ENCODE data around the gene MMP28.
A peak's percentile ranks its signal among the peaks of the same experiment; 100 is the strongest.

The MMP28 gene

DNA sequence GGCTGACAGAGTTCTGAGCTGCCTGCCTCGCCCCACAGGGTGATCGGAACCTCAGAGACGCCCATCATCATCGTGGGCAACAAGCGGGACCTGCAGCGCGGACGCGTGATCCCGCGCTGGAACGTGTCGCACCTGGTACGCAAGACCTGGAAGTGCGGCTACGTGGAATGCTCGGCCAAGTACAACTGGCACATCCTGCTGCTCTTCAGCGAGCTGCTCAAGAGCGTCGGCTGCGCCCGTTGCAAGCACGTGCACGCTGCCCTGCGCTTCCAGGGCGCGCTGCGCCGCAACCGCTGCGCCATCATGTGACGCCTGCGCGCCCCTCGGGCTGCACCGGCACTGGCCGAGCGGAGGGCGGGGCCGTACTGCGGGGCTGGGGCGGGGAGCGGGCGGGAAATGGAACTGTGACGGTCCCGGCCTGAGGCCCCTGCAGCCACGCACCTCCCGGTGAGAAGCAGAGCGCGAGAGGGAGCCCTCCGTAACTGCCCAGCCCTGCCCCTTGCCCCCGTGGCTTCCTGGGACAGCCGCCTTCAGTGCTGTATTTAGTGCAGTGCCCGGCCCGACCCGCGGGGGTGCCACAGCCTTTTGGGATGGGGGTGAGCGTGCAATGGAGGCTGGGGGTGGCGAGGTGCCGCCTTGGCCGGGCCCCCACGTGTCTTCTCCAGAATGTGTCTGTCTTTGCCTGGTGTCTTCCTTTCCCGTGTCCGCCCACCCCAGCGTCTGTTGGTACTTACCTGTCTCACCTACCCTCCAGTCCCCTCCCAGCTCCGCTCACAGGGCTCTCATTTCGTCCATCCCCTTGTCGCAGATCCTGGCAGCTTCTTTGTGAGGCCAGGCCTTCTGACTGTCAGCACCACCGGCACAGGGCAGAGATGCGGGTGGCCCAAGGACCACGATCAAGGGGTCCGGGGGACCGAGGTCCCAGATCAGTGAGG is 54.2 kb downstream of the MMP28 start:
- no peak for DNase-seq

GRCh38 chr17:35740216-35740615 is 55.2 kb downstream of the MMP28 start:
- no peak for DNase-seq

GRCh38 chr17:35738519-35739133 is 56.8 kb downstream of the MMP28 start:
- no peak for DNase-seq

DNA sequence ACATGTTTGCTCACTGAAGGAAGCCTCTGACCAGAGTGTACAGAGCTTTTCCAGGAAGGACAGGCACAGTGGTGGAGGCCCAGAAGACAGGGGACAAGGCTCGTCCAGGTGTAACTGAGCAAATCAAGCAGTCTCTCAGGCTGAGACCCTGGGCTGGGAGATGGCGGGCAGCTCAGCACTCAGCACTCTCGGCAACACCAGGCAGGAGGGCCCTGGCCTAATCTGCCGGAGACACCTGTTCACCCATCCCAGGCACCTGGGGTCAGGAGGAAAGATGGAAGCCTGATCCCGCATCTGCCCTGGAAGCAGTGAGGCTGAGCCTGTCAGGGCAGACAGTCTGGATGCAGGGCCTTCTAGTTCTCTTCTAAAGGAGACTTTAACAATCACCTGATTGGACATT is 59.2 kb downstream of the MMP28 start:
- DNase-seq, result no peak

DNA sequence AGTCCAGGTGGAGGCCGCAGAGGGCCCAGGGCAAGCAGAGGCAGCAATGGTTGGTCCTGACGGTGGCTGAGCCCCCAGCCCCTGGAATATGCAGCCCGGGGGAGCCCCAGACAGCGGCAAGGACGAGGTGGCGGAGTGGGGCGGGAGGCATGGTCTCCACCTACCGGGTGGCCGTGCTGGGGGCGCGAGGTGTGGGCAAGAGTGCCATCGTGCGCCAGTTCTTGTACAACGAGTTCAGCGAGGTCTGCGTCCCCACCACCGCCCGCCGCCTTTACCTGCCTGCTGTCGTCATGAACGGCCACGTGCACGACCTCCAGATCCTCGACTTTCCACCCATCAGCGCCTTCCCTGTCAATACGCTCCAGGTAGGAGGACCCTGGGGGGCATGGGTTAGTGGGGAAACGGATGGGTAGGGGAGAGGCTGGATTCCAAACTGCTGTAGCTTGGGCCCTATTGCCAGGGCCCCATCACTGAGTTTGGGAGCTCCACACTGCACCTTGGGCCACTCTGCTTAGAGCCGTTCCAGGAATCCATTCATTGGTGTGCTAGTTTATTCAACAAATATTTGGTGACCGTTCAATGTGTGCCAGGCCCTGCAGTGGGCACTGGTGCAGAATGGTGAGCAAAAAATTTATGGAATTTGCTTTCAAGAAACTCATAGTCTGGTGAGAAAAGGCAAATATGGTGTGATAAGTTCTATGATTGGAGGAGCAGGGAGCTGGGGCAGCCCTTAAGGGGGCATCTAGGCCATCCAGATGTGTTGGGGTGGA is 60.2 kb downstream of the MMP28 start:
- DNase-seq, result no peak

DNA sequence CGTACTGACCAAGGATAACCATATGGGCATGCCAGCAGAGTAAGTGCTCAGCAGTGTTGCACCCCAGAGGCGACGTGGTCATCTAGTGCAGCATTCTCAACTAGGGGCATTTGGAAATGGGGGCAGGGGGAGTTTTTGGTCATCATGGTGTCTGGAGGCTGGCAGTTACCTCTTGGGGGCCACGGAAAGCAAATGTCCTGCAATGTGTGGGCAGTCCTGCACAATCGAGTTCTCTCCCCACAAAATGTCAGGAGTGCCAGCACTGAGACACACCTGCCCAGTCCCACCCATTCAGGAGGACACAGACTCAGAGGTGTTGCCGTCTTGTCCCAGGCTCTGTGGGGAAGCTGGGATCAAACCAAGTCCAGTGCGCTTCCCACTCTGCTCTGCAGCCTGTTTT is 61.0 kb downstream of the MMP28 start:
- no peak for DNase-seq

DNA sequence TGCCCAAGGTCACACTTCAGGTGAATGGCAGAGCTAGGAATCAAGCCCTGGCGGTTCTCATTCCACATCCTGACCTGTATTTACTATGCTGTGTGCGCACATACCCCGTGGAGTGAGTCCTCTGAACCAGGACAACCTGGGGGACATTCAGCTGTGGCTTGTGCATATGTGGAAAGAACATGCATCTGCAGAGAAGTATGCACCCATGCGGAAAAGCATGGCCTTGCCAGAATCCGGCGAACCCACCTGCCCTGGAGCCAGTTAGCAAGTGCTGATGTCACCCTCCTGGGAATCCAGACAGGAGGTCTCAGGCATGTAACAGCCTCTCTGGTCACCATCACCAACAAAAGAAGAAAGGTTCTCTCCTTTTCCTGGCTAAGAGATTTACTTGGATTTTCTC is 62.1 kb downstream of the MMP28 start:
- no peak for DNase-seq

- no peak for DNase-seq
Observed at GRCh38 chr17:35732806-35733136, 62.7 kb downstream of the MMP28 start.

DNA sequence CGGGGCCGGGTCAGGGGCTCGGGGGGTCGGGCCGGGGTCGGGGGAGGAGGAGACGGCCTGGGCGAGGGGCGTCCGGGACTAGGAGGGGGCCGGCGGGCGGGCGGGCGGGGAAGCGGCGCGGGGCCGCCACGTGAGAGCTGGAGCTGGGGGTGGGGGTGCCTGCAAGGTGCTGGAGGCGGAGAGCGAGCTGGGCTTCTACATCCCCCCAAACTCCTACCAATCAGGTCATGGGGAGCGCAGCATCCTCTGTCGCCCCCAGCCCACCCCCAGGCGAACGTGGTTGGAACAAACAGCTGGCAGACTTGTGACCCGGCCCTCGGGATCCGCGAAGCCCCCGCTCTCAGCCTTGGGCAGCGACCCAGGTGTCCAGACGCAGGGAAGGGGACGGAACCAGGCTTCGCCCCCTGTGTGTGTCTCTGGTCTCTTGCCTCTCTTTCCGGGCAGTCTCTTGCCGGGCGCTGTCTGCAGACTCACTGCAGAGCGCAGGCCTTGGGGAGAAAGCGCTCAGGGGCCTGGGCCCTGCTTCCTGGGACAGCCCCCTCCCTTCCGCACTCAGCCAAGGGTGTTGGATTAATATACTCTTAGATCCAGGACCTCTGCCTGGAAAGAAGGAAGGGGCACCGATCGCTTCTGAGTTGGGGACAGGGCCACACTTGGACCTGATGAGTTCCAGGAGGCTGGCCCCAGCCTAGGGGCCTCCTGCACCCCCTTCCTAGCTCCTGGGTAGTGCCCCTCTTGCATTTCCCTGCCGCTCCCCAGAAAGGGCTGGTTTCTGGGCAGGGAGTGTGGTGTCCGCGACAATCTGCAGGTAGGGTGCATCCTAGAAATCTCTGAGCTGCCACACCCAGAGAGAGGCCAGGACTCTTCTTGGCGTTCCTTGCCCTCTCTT is 63.3 kb downstream of the MMP28 start:
- DNase-seq, result no peak

DNA sequence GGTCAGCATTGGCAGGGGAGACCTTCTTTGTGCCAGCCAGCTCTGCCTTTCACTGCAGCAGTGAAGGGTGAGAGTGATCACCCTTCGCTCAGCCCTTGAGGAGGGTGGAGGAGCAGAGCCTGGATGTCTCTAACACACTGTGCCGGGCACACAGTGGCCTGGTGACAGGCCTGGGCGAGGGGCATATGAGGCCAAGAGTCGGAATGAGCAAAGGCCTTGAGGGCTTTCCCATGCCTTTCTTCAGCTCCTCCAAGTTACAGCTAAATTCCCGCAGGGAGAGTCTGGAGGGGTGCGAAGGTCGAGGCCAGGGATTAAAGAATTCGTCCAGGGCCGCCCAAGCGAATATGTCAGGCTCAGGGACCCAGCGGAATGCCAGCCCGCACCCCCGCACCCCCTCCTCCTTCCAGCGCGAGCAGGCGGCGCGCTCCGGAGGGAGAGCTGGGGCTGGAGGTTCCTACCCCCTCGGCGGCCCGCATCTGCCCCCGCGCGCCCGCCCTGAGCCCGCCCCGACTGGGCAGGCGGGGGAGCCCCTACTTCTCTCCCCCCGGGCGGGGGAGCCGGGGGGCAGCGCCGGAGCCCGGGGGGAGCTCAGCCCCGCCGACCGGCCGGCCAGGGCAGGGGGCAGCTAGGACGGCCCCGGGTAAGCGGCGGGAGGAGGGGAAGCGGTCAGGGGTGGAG is 64.1 kb downstream of the MMP28 start, which contains the start of gene RASL10B:
RASL10B (plus strand) TSS at position 401 of the 678 bp plus-strand sequence. CDS start 3,546 bp downstream, outside the sequence.
- peak; percentile 60 for DNase-seq

DNA sequence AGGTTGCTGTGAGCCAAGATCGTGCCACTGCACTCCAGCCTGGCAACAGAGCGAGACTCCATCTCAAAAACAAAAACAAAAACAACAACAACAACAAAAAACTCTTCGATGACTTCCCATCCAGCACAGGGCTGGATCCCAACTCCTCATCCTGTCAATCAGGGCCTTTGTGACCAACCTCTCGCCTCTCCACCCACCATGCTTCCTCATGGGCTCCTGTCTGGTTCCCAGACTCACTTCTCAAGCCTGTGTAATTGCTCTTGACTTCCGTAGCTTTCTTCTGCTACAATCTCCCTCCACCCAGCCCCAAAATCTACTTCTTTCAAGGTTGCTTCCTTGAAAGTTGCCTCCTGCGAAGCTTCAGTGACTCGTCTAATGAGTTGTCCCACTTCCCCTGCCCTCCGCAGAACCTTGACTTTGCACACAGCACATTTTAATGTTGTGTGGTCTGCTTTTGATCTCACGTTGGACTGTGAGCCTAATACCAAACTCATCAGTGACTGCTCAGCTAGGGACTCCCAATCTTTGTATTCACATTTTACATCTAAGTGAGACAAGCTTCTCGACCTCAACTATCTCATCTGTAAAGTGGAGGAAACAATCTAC is 64.9 kb downstream of the MMP28 start:
- no peak for DNase-seq

DNA sequence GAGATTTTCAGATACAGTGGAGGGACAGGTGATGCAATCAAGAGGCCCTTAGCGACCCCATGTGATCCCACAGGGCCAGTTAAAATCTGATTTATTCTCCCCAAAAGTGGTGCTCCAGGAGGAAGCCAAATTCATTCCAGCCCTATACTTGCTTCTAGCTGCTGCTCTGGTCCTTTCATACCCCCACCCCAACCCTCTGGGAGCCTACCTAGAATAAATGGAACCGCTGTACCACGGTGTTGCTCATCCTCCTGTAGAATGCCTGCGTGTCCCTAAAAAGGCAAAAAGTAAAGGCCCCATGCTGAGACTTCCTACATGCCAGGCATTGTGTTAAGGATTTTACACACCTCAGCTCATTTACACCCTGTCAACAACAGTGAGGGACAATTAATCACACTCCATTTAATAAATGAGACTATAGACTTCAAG is 66.0 kb downstream of the MMP28 start:
- no peak for DNase-seq

DNA sequence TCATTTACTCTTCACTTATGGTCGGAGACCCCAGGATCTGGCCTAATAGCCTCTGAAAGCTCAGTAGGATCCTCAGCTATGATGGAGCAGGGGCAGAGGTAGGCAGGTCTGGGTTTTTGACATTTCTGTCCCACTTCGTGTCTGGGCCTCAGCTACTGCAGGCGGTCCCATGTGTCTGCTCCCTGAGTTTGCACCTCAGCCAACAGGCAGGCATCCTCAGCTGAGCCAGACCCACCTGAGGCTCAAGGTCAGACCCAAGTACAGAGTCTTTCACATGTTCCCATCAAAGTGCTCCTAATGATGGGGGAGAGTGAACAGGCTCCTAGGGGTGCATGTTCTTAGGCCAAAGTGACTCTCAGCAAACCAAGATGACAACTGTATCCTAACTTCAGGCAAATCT is 66.9 kb downstream of the MMP28 start:
- DNase-seq, result no peak

- no peak for DNase-seq
Observed at GRCh38 chr17:35727635-35728034, 67.8 kb downstream of the MMP28 start.

- no peak for DNase-seq
Observed at GRCh38 chr17:35726953-35727460, 68.4 kb downstream of the MMP28 start.

- DNase-seq, result no peak
Observed at GRCh38 chr17:35726127-35726952, 69.1 kb downstream of the MMP28 start.

DNA sequence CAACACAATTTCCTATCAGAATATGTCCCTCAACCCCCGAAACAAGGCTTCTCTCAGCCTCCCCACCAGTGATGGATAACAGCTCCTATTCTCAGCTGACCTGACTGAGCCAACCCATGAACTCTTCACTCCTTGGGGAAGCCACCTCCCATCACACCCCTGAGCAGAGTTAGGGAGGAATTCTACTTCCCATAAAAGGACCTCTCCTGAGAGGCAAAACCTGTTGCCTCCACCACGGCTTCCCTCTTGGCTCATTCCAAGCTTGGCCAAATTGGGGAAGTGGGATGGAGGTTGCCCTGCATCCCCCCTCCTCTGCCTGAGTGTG is 69.7 kb downstream of the MMP28 start:
- DNase-seq, result no peak

DNA sequence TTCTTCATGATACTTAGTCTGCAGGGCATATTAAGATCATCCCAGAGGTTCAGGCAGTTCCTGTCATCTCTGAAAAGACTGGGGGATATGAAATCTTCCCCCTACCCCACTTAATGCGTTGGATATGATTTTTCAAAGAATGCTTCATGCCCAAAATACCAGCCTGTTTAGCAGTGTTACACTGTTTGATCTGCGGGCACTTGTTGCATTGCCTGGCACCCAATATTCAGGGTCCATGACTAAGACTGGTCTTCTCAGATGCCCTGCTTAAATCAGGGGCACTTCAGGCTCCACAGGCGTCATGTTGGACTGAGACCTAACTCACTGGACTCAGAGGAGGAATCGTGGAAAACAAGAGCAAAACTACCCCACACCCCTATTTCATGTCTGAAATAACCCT is 70.4 kb downstream of the MMP28 start:
- DNase-seq, result no peak

DNA sequence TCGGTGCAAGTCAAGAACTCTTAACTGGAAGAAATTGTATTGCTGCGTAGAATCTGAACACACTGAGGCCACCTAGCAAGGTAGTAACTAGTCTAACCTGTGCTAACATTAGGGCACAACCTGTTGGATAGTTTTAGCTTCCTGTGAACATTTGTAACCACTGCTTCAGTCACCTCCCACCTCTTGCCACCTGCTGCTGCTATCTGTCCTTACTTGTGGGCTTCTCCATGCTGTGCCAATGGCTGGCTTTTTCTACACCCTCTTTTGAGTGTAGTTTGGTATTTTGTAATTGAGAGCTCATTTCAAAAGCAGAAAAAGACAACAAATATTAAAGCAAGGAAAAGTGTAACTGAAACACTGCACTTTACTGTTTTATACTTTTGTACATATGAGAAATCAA is 71.7 kb downstream of the MMP28 start:
- DNase-seq, result no peak

DNA sequence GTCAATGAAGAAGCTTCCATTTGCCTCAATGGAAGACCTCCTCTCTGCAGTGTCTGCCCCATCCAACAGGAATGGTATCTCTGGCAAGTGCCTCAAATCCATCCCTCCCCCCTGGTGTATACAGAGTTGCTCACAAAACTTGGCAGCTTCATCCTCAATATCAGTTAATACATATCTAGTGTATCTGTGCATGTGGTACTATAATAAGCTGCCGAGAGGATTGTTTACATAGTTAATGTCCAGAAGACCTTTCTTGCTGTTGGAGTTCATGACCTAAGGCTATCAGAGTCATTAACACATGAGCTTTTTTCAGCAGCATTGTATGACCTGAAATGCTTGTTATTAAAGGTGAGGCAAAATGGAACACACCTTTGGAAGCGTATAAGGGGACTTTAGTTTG is 78.0 kb downstream of the MMP28 start:
- no peak for DNase-seq

All from stimulated activated CD4-positive, alpha-beta T cell treated with anti-CD3 and anti-CD28 coated beads, Interleukin-12 subunit alpha, Interleukin-12 subunit beta, amount 100 ng/mL, for 4 hours (primary cell).